Suprapubic skin (tissue), 4 donors: ENCODE measurements around the gene GDF2. TPM values are rescaled to one million over a fixed set of nuclear protein-coding genes. Genes with fewer than 3 reads are reported as not detected.

Source experiments
- DNase-seq, 2 donors: peaks; one replicate each; pipeline ENCODE4 v3.0.0-alpha.2; 2019; ENCODE audit warnings: low spot score in 2 of 2
- H3K27ac ChIP-seq: fragments of 200-600 bp; sonication (generic); one replicate; pipeline ENCODE4 v1.5.1; 2019
- H3K27me3 ChIP-seq: fragments of 200-600 bp; sonication (generic); one replicate; pipeline ENCODE4 v1.5.1; 2019
- H3K36me3 ChIP-seq: fragments of 200-600 bp; sonication (generic); one replicate; pipeline ENCODE4 v1.5.1; 2019
- H3K4me1 ChIP-seq: fragments of 200-600 bp; sonication (generic); one replicate; pipeline ENCODE4 v1.5.1; 2019
- H3K4me3 ChIP-seq: fragments of 200-600 bp; sonication (generic); one replicate; pipeline ENCODE4 v1.5.1; 2019; ENCODE audit warnings: mild to moderate bottlenecking
- H3K9me3 ChIP-seq: fragments of 200-600 bp; sonication (generic); one replicate; pipeline ENCODE4 v1.5.1; 2019
- EP300 ChIP-seq: sonication (generic); formaldehyde crosslinking; IDR thresholded peaks from one replicate; pipeline ENCODE4 v1.6.1; 2017; ENCODE audit warnings: antibody characterized with exemption
- POLR2A ChIP-seq, 2 donors: fragments of 450-650 bp; IDR thresholded peaks; one replicate each; pipeline ENCODE4 v1.6.1; 2017; ENCODE audit warnings: antibody characterized with exemption in 2 of 2, mild to moderate bottlenecking in 2 of 2, moderate library complexity in 2 of 2
- POLR2AphosphoS5 ChIP-seq, 3 donors: sonication (generic); formaldehyde crosslinking; IDR thresholded peaks; one replicate each; pipeline ENCODE4 v1.6.1; 2017; ENCODE audit warnings: antibody characterized with exemption in 3 of 3
- WGBS: methylation state at CpG from one replicate; pipeline ENCODE4 v1.1.5; 2018; 5-methylcytosine and 5-hydroxymethylcytosine counted together
- total RNA-seq, 4 donors: library from RNA; depleted of rRNA; stranded (reverse); fragments of >200 nt; gene quantifications; one replicate each; pipeline ENCODE4 v1.1.0, GENCODE V29; 2016
- TF ChIP-seq, protein P1 (sequence below), 2 donors: fragments of 200-600 bp in 1 of 2; fragments of 450-650 bp in 1 of 2; sonication (generic) in 1 of 2; IDR thresholded peaks; one replicate each; pipeline ENCODE4 v1.5.1; 2016 to 2019; ENCODE audit warnings: antibody characterized with exemption in 2 of 2, mild to moderate bottlenecking in 1 of 2, moderate library complexity in 1 of 2

Gene GDF2
- total RNA-seq, 4 donors from 2014 or later, result not detected

DNA sequence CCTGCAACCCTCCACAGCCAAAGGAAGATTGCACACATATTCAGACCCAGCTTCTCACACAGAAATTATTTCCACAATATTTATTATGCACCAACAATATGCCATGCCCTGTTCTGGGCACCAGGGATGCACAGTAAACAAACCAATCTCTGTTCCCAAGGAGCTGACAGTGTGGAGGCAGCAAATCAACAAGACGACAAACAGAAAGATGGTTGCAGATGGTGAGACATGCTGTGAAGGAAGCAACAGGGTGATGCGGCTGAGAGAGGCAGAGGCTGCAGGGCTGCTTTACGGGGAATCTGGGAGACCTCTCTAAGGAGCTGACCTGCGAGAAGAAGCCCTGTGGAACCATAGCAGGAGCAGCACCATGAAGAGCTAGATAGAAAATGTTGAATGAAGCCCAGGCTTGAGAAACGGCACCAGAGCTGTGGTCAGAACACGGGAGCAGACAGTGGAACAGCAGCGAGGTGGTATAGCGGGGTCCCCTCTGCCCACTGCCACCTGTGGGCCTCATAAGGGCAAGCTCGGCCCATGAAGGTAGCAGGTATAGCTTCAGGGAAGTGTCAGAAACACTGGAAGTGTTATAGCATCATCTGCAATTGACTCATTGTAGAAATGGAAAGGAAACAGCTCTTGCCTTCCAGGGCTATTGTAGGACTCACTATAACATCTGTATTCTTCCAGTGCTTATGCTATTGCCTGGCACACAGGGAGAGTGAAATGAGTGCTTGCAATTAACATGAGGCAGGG lies 43.4 kb downstream of the GDF2 start:
- 89% methylated on average over 9 of the region's 9 CpGs for WGBS
- peak; percentile 22 to 44 for DNase-seq
- Histone ChIP-seq H3K4me3 (no peak overlapping the region), H3K9me3 (no peaks in the 10 kb centered on the region), H3K27ac (no peak overlapping the region), H3K27me3 (no peaks in the 10 kb centered on the region), H3K36me3 (no peaks in the 10 kb centered on the region), H3K4me1 (no peaks in the 10 kb centered on the region)
- TF ChIP-seq POLR2AphosphoS5 (IDR thresholded peaks at IDR 0.05) (no peak), POLR2A (IDR thresholded peaks at IDR 0.05) (no peak), EP300 (no peak)
- TF ChIP-seq, protein P1, sequence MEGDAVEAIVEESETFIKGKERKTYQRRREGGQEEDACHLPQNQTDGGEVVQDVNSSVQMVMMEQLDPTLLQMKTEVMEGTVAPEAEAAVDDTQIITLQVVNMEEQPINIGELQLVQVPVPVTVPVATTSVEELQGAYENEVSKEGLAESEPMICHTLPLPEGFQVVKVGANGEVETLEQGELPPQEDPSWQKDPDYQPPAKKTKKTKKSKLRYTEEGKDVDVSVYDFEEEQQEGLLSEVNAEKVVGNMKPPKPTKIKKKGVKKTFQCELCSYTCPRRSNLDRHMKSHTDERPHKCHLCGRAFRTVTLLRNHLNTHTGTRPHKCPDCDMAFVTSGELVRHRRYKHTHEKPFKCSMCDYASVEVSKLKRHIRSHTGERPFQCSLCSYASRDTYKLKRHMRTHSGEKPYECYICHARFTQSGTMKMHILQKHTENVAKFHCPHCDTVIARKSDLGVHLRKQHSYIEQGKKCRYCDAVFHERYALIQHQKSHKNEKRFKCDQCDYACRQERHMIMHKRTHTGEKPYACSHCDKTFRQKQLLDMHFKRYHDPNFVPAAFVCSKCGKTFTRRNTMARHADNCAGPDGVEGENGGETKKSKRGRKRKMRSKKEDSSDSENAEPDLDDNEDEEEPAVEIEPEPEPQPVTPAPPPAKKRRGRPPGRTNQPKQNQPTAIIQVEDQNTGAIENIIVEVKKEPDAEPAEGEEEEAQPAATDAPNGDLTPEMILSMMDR (IDR thresholded peaks at IDR 0.05), result no peak

DNA sequence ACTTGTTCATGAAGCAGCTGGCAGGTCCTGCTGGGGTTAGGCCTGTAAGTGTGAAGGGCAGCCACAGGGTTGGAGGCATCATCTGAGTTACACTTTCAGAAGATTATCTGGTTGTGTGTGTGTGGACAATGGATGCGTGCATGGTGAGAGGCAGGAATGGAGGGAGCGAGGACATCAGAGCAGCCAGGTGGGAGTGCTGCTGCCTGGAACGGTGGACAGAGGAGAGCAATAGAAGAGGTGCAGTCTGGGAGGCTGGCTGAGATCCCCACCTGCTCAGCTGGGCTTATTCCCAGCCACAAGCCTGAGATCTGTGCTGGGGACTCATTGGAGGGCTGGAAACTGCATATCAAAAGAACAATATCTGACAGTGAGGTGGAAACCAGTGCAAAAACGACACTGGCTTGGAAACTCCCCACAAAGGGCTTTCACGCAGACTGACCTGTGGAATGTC lies 44.0 kb downstream of the GDF2 start:
- peak; percentile 20 to 43 for DNase-seq
- Histone ChIP-seq H3K36me3 (no peaks in the 10 kb centered on the region), H3K9me3 (no peaks in the 10 kb centered on the region), H3K4me3 (no peak overlapping the region), H3K27me3 (no peaks in the 10 kb centered on the region), H3K4me1 (no peaks in the 10 kb centered on the region), H3K27ac (no peak overlapping the region)
- WGBS, result 86% methylated on average over 5 of the region's 5 CpGs
- TF ChIP-seq EP300 (no peak), POLR2A (IDR thresholded peaks at IDR 0.05) (no peak), POLR2AphosphoS5 (IDR thresholded peaks at IDR 0.05) (no peak)
- TF ChIP-seq, protein P1 (IDR thresholded peaks at IDR 0.05), result no peak

GRCh38 chr10:47366731-47367460 lies 44.6 kb downstream of the GDF2 start:
- no peaks in the 10 kb centered on the region for H3K4me1 ChIP-seq
- no peak overlapping the region for H3K4me3 ChIP-seq
- WGBS, result 89% methylated on average over 8 of the region's 8 CpGs
- H3K27ac ChIP-seq, result no peak overlapping the region
- no peaks in the 10 kb centered on the region for H3K9me3 ChIP-seq
- DNase-seq, result peak; percentile 18 to 43
- H3K36me3 ChIP-seq, result no peaks in the 10 kb centered on the region
- H3K27me3 ChIP-seq, result no peaks in the 10 kb centered on the region
- TF ChIP-seq POLR2AphosphoS5 (IDR thresholded peaks at IDR 0.05) (no peak), EP300 (no peak)

DNA sequence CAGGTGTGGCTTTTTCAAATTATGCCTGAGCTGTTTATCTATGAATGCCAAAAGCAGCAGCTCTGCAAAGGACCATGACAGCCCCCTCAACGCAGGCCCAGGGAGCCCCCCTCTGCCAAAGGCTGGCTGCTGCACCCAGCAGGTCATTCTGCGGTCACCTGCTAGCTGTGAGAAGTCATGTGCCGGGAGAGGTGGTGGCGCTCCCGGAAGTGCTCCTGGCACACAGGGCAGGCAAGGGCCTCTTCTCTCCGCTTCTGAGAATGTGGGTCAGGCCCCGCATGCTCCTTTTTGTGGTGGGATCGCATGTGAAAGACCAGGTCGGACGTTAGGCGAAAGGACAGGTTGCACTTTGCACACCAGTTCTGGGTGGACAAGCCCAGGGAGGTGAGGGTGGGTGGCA lies 45.4 kb downstream of the GDF2 start:
- Histone ChIP-seq H3K9me3 (no peaks in the 10 kb centered on the region), H3K36me3 (no peaks in the 10 kb centered on the region), H3K4me1 (no peaks in the 10 kb centered on the region), H3K4me3 (no peak overlapping the region), H3K27me3 (no peaks in the 10 kb centered on the region), H3K27ac (no peak overlapping the region)
- TF ChIP-seq POLR2A (IDR thresholded peaks at IDR 0.05), result no peak
- no peak for TF ChIP-seq EP300
- TF ChIP-seq, protein P1 (IDR thresholded peaks at IDR 0.05), result no peak
- no peak for TF ChIP-seq POLR2AphosphoS5 (IDR thresholded peaks at IDR 0.05)
- DNase-seq, result peak; percentile 37 to 67
- WGBS, result 91% methylated on average over 7 of the region's 11 CpGs

- WGBS, result 93% methylated on average over 7 of the region's 24 CpGs
- Histone ChIP-seq H3K9me3 (no peaks in the 10 kb centered on the region), H3K27ac (no peak overlapping the region), H3K27me3 (no peaks in the 10 kb centered on the region), H3K36me3 (no peaks in the 10 kb centered on the region), H3K4me1 (no peaks in the 10 kb centered on the region), H3K4me3 (no peak overlapping the region)
- TF ChIP-seq, protein P1 (IDR thresholded peaks at IDR 0.05), result no peak
- TF ChIP-seq POLR2A (IDR thresholded peaks at IDR 0.05) (no peak), POLR2AphosphoS5 (IDR thresholded peaks at IDR 0.05) (no peak), EP300 (no peak)
- DNase-seq, result peak; percentile 55 to 76
Observed at GRCh38 chr10:47368431-47369180, 46.4 kb downstream of the GDF2 start.
